ENCODE results near the gene NAIF1. TPM values are rescaled to one million over a fixed set of nuclear protein-coding genes. Genes with fewer than 3 reads are reported as not detected.

Gene NAIF1
- total and polyA plus RNA-seq, 10 of the 15 experiments (the other 5 are each of a cell fraction or from before 2014, with no cell fraction given), result 2.4 to 14.2 (median 7.1) TPM

DNA sequence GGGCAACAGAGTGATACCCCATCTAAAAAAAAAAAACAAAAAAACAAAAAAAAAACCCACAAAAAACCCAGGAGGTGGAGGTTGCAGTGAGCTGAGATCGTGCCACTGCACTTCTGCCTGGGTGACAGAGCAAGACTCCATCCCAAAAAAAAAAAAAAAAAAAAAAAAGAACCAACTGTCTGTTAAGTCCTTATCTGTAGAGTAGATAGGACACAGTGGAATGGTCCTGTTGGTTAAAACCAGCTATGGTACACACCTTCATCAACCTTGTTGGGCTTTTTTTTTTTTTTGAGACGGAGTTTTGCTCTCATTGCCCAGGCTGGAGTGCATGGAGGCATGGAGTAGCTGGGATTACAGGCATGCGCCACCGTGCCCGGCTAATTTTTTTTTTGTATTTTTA is 13.1 kb upstream of the NAIF1 start:
- H2AFZ ChIP-seq (ENCODE audit: control insufficient read depth, low read depth, low read length), result no peak overlapping the region
- H3K4me3 ChIP-seq, result no peak overlapping the region
- FAIRE-seq (no peak), DNase-seq (ENCODE audit: low read depth, low spot score) (no peak), ATAC-seq (no peak)
- H3K4me1 ChIP-seq (ENCODE audit: control insufficient read depth, insufficient read depth, low read length), result peaks cover 30% of the 10 kb centered on the region
- no peaks in the 10 kb centered on the region for H4K20me1 ChIP-seq (ENCODE audit: control insufficient read depth, insufficient read depth)
- no peak overlapping the region for H3K4me2 ChIP-seq (ENCODE audit: control insufficient read depth, insufficient read depth)
- BruUV-seq (replicated peaks), result no TSS peak
- ChIA-PET POLR2A (interaction anchor here (0.6 to 1.5 kb wide), 4 partner anchors 11 to 21 kb away, joined by 3 to 10 read pairs (median 6); no protein-coding TSS in a partner anchor), CTCF (interaction anchor here (0.6 to 6.6 kb wide), 4 partner anchors 8 to 46 kb away, joined by 3 to 33 read pairs (median 4); no protein-coding TSS in a partner anchor), RAD21 (ENCODE audit: unreplicated experiment) (interaction anchor here (0.6 kb wide), 1 partner anchor 36 kb away, joined by 3 read pairs; no protein-coding TSS in a partner anchor), SMC1A (ENCODE audit: uncharacterized antibody, unreplicated experiment) (interaction anchor here (0.6 to 1.8 kb wide), 4 partner anchors 8 to 383 kb away, joined by 3 to 6 read pairs (median 6); partner anchors contain the start of gene NAIF1)
- no peak overlapping the region for H3K27ac ChIP-seq (ENCODE audit: control insufficient read depth, insufficient read depth)
- intact Hi-C loops (cut with micrococcal nuclease; ENCODE audit: unreplicated experiment), result no loop called here
- no peak overlapping the region for H3K9ac ChIP-seq (ENCODE audit: control insufficient read depth, insufficient read depth, low read length)
- in situ Hi-C loops (cut with MboI), result no loop called here
- 100% methylated on average over 4 of the region's 5 CpGs for WGBS (ENCODE audit: insufficient coverage, insufficient replicate concordance, low lambda C conversion rate, missing lambda C conversion rate)
- H3K79me2 ChIP-seq (ENCODE audit: control insufficient read depth, insufficient read depth, low read length), result peaks cover 50% of the 10 kb centered on the region
- H3K9me3 ChIP-seq (replicated peaks; ENCODE audit: control insufficient read depth, insufficient read depth, low read length), result no peaks in the 10 kb centered on the region; the same call in 2 of the 3 replicates
- H3K27me3 ChIP-seq (replicated peaks in 1 of 2; ENCODE audit: control insufficient read depth in 2 of 2, insufficient read depth in 2 of 2, low read length in 1 of 2), result no peaks in the 10 kb centered on the region
- peaks cover 0 to 6% of the 10 kb centered on the region in 2 experiments; a peak in 2 of 4 replicates for H3K36me3 ChIP-seq (ENCODE audit: control insufficient read depth in 2 of 2, insufficient read depth in 2 of 2, low read length in 1 of 2)
- TF ChIP-seq RAD21 (IDR thresholded peaks at IDR 0.05; ENCODE audit: insufficient read depth, low read depth, low read length) (no peak), EGR1 (IDR thresholded peaks at IDR 0.05; ENCODE audit: borderline replicate concordance in 1 of 2, low read depth in 2 of 2, low read length in 2 of 2) (no peak), ZBED1 (IDR thresholded peaks at IDR 0.05; ENCODE audit: borderline replicate concordance) (no peak), RBBP5 (conservative IDR thresholded peaks at IDR 0.05) (no peak), STAT1 (conservative IDR thresholded peaks at IDR 0.05) (no peak), HDAC2 (IDR thresholded peaks at IDR 0.05) (no peak), NFXL1 (IDR thresholded peaks at IDR 0.05; ENCODE audit: borderline replicate concordance) (no peak), ATF7 (IDR thresholded peaks at IDR 0.05; ENCODE audit: low read depth) (no peak), PAX5 (IDR thresholded peaks at IDR 0.05; ENCODE audit: borderline replicate concordance, low read depth, low read length) (no peak), CREB1 (IDR thresholded peaks at IDR 0.05; ENCODE audit: low read depth) (no peak), ZNF384 (IDR thresholded peaks at IDR 0.05; ENCODE audit: borderline replicate concordance, low read depth, low read length) (no peak)
- TF ChIP-seq, protein P1, sequence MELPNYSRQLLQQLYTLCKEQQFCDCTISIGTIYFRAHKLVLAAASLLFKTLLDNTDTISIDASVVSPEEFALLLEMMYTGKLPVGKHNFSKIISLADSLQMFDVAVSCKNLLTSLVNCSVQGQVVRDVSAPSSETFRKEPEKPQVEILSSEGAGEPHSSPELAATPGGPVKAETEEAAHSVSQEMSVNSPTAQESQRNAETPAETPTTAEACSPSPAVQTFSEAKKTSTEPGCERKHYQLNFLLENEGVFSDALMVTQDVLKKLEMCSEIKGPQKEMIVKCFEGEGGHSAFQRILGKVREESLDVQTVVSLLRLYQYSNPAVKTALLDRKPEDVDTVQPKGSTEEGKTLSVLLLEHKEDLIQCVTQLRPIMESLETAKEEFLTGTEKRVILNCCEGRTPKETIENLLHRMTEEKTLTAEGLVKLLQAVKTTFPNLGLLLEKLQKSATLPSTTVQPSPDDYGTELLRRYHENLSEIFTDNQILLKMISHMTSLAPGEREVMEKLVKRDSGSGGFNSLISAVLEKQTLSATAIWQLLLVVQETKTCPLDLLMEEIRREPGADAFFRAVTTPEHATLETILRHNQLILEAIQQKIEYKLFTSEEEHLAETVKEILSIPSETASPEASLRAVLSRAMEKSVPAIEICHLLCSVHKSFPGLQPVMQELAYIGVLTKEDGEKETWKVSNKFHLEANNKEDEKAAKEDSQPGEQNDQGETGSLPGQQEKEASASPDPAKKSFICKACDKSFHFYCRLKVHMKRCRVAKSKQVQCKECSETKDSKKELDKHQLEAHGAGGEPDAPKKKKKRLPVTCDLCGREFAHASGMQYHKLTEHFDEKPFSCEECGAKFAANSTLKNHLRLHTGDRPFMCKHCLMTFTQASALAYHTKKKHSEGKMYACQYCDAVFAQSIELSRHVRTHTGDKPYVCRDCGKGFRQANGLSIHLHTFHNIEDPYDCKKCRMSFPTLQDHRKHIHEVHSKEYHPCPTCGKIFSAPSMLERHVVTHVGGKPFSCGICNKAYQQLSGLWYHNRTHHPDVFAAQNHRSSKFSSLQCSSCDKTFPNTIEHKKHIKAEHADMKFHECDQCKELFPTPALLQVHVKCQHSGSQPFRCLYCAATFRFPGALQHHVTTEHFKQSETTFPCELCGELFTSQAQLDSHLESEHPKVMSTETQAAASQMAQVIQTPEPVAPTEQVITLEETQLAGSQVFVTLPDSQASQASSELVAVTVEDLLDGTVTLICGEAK (IDR thresholded peaks at IDR 0.05; ENCODE audit: borderline replicate concordance), result no peak
- TF ChIP-seq, protein P2, sequence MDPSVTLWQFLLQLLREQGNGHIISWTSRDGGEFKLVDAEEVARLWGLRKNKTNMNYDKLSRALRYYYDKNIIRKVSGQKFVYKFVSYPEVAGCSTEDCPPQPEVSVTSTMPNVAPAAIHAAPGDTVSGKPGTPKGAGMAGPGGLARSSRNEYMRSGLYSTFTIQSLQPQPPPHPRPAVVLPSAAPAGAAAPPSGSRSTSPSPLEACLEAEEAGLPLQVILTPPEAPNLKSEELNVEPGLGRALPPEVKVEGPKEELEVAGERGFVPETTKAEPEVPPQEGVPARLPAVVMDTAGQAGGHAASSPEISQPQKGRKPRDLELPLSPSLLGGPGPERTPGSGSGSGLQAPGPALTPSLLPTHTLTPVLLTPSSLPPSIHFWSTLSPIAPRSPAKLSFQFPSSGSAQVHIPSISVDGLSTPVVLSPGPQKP (IDR thresholded peaks at IDR 0.05; ENCODE audit: low read depth, low read length), result no peak
- TF ChIP-seq, protein P3, sequence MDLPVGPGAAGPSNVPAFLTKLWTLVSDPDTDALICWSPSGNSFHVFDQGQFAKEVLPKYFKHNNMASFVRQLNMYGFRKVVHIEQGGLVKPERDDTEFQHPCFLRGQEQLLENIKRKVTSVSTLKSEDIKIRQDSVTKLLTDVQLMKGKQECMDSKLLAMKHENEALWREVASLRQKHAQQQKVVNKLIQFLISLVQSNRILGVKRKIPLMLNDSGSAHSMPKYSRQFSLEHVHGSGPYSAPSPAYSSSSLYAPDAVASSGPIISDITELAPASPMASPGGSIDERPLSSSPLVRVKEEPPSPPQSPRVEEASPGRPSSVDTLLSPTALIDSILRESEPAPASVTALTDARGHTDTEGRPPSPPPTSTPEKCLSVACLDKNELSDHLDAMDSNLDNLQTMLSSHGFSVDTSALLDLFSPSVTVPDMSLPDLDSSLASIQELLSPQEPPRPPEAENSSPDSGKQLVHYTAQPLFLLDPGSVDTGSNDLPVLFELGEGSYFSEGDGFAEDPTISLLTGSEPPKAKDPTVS (IDR thresholded peaks at IDR 0.05; ENCODE audit: low read depth, low read length), result no peak
- TF ChIP-seq, protein P4, sequence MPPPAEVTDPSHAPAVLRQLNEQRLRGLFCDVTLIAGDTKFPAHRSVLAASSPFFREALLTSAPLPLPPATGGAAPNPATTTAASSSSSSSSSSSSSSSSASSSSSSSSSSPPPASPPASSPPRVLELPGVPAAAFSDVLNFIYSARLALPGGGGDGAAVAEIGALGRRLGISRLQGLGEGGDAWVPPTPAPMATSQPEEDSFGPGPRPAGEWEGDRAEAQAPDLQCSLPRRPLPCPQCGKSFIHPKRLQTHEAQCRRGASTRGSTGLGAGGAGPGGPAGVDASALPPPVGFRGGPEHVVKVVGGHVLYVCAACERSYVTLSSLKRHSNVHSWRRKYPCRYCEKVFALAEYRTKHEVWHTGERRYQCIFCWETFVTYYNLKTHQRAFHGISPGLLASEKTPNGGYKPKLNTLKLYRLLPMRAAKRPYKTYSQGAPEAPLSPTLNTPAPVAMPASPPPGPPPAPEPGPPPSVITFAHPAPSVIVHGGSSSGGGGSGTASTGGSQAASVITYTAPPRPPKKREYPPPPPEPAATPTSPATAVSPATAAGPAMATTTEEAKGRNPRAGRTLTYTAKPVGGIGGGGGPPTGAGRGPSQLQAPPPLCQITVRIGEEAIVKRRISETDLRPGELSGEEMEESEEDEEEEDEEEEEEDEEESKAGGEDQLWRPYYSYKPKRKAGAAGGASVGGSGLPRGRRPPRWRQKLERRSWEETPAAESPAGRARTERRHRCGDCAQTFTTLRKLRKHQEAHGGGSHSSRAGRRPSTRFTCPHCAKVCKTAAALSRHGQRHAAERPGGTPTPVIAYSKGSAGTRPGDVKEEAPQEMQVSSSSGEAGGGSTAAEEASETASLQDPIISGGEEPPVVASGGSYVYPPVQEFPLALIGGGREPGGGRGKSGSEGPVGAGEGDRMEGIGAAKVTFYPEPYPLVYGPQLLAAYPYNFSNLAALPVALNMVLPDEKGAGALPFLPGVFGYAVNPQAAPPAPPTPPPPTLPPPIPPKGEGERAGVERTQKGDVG (CRISPR knock-in tag; IDR thresholded peaks at IDR 0.05), result no peak
